Suprapubic skin (tissue), 3 donors: Measurements from ENCODE around the gene CHRNA4.

Source experiments
- POLR2AphosphoS5 ChIP-seq, 3 donors: sonication (generic); formaldehyde crosslinking; IDR thresholded peaks; one replicate each; pipeline ENCODE4 v1.6.1; 2017; ENCODE audit warnings: antibody characterized with exemption in 3 of 3
- TF ChIP-seq, protein P1 (sequence below), 2 donors: fragments of 200-600 bp in 1 of 2; fragments of 450-650 bp in 1 of 2; sonication (generic) in 1 of 2; IDR thresholded peaks; one replicate each; pipeline ENCODE4 v1.5.1; 2016 to 2019; ENCODE audit warnings: antibody characterized with exemption in 2 of 2, mild to moderate bottlenecking in 1 of 2, moderate library complexity in 1 of 2

DNA sequence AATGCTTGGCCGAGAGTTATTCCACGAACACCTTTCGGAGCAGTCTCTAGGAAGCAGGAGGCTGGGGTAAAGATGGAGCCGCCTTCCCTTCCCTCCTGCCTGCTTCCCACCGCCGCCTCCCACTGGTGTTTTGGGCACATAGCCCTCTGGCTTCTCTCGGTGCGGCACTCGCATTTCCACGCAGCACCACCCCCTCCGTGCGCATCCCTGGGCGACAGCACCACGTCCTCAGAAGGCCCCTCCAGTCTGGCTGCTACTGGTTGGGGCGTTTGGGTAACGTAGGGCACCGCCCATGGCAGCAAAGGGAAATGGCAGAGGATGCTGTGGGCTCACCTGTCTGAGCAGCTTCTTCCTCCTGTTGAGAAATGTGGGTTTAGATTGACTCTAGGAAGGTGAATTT is 65.7 kb downstream of the CHRNA4 start:
- TF ChIP-seq, protein P1, sequence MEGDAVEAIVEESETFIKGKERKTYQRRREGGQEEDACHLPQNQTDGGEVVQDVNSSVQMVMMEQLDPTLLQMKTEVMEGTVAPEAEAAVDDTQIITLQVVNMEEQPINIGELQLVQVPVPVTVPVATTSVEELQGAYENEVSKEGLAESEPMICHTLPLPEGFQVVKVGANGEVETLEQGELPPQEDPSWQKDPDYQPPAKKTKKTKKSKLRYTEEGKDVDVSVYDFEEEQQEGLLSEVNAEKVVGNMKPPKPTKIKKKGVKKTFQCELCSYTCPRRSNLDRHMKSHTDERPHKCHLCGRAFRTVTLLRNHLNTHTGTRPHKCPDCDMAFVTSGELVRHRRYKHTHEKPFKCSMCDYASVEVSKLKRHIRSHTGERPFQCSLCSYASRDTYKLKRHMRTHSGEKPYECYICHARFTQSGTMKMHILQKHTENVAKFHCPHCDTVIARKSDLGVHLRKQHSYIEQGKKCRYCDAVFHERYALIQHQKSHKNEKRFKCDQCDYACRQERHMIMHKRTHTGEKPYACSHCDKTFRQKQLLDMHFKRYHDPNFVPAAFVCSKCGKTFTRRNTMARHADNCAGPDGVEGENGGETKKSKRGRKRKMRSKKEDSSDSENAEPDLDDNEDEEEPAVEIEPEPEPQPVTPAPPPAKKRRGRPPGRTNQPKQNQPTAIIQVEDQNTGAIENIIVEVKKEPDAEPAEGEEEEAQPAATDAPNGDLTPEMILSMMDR (IDR thresholded peaks at IDR 0.05), result no peak
- no peak for TF ChIP-seq POLR2AphosphoS5 (IDR thresholded peaks at IDR 0.05)
